Fibroblast of mammary gland (primary cell): ENCODE results near the gene SLC39A10.

Experiments used
- DNase-seq: peaks from one replicate; pipeline ENCODE4 v3.0.0-alpha.2; 2010; ENCODE audit warnings: low read depth
- H3K4me3 ChIP-seq: 2 replicates; pipeline ENCODE4 v1.5.1; 2011; ENCODE audit warnings: low read depth, mild to moderate bottlenecking, low read length, moderate library complexity; ENCODE audit not compliant: control insufficient read depth
- CTCF ChIP-seq: conservative IDR thresholded peaks from 2 replicates; pipeline ENCODE4 v1.5.1; 2011; ENCODE audit warnings: low read depth, low read length, inconsistent platforms; ENCODE audit not compliant: control insufficient read depth, insufficient read depth

Gene SLC39A10

GRCh38 chr2:195656859-195657633, at the start of gene SLC39A10:
Gene SLC39A10 (plus strand): TSS chr2:195657226. CDS start chr2:195680043, 22,817 bp downstream.
- H3K4me3 ChIP-seq, result peak within 1 kb of the TSS; percentile 81
- DNase-seq, result peak; percentile 96
- TF ChIP-seq CTCF, result no peak

GRCh38 chr2:195608768-195609454, 48.1 kb upstream of the SLC39A10 start:
- no peak overlapping the region for H3K4me3 ChIP-seq
- no peak for DNase-seq
- no peak for TF ChIP-seq CTCF

- TF ChIP-seq CTCF, result no peak
- no peak overlapping the region for H3K4me3 ChIP-seq
- no peak for DNase-seq
These were observed 46.3 kb upstream of the SLC39A10 start for GRCh38 chr2:195610717-195611116.

- DNase-seq, result peak; percentile 32
- H3K4me3 ChIP-seq, result no peak overlapping the region
- TF ChIP-seq CTCF, result no peak
These were observed 44.2 kb upstream of the SLC39A10 start for GRCh38 chr2:195612611-195613495.

- peak; percentile 86 for DNase-seq
- no peak overlapping the region for H3K4me3 ChIP-seq
- no peak for TF ChIP-seq CTCF
These were observed 43.1 kb upstream of the SLC39A10 start for GRCh38 chr2:195613922-195614321.

GRCh38 chr2:195619590-195619989, 37.4 kb upstream of the SLC39A10 start:
- H3K4me3 ChIP-seq, result no peak overlapping the region
- TF ChIP-seq CTCF, result no peak
- DNase-seq, result no peak
